ENCODE data around the gene ACP4. TPM values are rescaled to one million over a fixed set of nuclear protein-coding genes. Genes with fewer than 3 reads are reported as not detected.

Gene ACP4
- total and polyA plus RNA-seq, 12 donors, result not detected

DNA sequence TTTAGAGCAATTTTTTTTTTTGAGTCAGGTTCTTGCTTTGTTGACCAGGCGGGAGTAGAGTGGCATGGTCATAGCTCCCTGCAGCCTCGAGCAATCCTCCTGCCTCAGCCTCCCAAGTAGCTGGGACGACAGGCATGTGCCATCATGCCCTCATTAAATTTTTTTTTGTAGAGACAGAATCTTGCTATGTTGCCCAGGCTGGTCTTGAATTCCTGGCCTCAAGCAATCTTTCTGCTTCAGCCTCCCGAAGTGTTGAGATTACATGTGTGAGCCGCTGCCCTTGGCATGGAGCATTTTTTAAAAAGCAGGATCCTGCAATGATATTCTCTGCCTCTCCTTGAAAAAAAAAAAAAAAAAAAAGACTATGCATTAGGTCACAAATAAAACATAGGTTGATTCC is 14.1 kb upstream of the ACP4 start:
- Histone ChIP-seq H3K4me3 (no peak overlapping the region), H3K4me1 (no peaks in the 10 kb centered on the region), H3K27me3 (peaks cover 11 to 86% (median 77%) of the 10 kb centered on the region in 7 donors), H3K9me3 (peaks cover 0 to 16% (median 0%) of the 10 kb centered on the region in 11 donors), H3K36me3 (no peaks in the 10 kb centered on the region), H3K27ac (no peak overlapping the region)
- 87 to 89% methylated on average over 5 of the region's 5 CpGs for WGBS, 2 donors
- ATAC-seq, result no peak
- intact Hi-C loops (cut with DNase I), result no loop called here
- TF ChIP-seq, protein P1, sequence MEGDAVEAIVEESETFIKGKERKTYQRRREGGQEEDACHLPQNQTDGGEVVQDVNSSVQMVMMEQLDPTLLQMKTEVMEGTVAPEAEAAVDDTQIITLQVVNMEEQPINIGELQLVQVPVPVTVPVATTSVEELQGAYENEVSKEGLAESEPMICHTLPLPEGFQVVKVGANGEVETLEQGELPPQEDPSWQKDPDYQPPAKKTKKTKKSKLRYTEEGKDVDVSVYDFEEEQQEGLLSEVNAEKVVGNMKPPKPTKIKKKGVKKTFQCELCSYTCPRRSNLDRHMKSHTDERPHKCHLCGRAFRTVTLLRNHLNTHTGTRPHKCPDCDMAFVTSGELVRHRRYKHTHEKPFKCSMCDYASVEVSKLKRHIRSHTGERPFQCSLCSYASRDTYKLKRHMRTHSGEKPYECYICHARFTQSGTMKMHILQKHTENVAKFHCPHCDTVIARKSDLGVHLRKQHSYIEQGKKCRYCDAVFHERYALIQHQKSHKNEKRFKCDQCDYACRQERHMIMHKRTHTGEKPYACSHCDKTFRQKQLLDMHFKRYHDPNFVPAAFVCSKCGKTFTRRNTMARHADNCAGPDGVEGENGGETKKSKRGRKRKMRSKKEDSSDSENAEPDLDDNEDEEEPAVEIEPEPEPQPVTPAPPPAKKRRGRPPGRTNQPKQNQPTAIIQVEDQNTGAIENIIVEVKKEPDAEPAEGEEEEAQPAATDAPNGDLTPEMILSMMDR (IDR thresholded peaks at IDR 0.05), result no peak
- DNase-seq, result no peak

DNA sequence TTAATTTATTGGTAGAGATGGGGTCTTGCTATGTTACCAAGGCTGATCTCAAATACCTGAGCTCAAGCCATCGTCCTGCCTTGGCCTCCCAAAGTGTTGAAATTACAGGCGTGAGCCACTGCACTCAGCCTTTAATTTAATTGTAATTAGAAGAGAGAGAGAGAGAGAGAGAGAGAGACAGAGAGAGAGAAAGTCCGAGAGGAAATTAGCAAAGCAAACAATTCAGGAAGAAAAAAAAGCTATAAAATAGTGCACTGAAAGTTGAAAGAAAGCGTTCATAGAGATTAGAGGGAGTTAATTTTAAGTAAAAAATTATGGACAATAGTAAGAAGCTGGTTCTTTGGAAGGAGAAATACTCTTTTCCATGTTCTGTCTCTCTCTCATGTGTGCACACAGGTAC is 13.0 kb upstream of the ACP4 start:
- peaks cover 0 to 15% (median 0%) of the 10 kb centered on the region in 11 donors for H3K9me3 ChIP-seq
- no peaks in the 10 kb centered on the region for H3K36me3 ChIP-seq
- H3K4me1 ChIP-seq, result no peaks in the 10 kb centered on the region
- peaks cover 11 to 94% (median 88%) of the 10 kb centered on the region in 7 donors for H3K27me3 ChIP-seq
- WGBS, 2 donors, result 36 to 50% methylated on average over 4 of the region's 4 CpGs
- no peak overlapping the region for H3K27ac ChIP-seq
- TF ChIP-seq, protein P1 (IDR thresholded peaks at IDR 0.05), result no peak
- no peak overlapping the region for H3K4me3 ChIP-seq
- no peak for DNase-seq
- no peak for ATAC-seq
- intact Hi-C loops (cut with DNase I), result no loop called here

DNA sequence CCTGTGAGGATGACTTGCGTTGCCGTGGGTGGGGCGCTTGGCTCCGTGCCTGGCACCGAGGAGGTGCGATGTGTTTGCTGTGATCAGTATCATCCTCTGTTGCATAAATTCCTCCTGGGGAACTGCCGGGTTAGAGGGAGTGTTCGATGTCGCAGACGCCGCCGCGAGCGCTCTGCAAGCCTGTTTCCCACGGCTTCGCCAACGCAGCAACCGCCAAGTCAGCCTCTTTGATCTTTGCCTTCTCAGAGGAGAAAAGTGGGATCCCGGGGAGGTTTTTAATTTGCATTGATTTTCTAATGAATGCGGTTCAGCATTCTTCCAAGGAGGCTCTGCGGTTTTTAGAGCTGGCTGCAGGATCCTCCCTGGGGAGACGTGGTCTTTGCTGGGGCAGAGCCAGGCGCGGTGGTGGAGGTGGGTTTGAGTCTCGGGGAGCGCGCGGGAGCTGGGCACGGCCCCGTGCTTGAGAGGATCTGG is 12.3 kb upstream of the ACP4 start:
- no peak for DNase-seq

DNA sequence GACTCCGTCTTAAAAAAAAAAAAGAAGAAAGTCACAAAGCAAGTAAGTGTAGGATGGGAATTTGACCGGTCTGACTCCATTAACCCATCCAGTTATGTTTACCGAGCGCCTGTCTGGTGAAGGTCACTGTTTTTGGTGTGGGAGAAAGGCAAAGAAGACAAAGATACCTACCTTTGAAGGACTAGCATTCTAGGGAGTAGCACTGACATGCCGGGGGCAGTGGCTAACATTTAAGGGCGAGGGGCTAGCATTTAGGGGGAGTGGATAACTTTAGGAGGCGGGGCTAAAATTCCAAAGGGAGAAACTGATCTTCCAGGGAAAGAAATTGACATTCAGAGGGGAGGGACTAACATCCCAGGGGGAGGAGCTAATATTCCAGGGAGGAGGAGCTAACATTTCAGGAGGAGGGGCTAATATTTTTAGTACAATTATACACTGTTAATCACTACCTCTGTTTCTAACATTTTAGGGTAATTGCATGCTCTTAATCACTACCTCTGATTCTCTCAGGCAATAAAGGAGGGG is 11.2 kb upstream of the ACP4 start:
- H3K27me3 ChIP-seq, result peaks cover 14 to 94% (median 89%) of the 10 kb centered on the region in 7 donors
- H3K4me1 ChIP-seq, result peaks cover 0 to 7% (median 0%) of the 10 kb centered on the region in 9 donors
- no peaks in the 10 kb centered on the region for H3K36me3 ChIP-seq
- no peak overlapping the region for H3K27ac ChIP-seq
- intact Hi-C loops (cut with DNase I), result no loop called here
- no peak for ATAC-seq
- H3K9me3 ChIP-seq, result peaks cover 0 to 9% (median 0%) of the 10 kb centered on the region in 11 donors
- WGBS, 2 donors, result 59 to 65% methylated on average over 7 of the region's 7 CpGs
- DNase-seq, result no peak
- TF ChIP-seq, protein P1 (IDR thresholded peaks at IDR 0.05), result no peak
- no peak overlapping the region for H3K4me3 ChIP-seq

More for the DNA sequence above, 12.3 kb upstream of the ACP4 start:
- TF ChIP-seq, protein P1 (IDR thresholded peaks at IDR 0.05), result no peak
- H3K4me1 ChIP-seq, result no peaks in the 10 kb centered on the region
- no peak overlapping the region for H3K4me3 ChIP-seq
- 1% methylated on average over 30 of the region's 30 CpGs for WGBS, 2 donors
- ATAC-seq, result no peak
- H3K36me3 ChIP-seq, result no peaks in the 10 kb centered on the region
- no peak overlapping the region for H3K27ac ChIP-seq
- peaks cover 11 to 99% (median 89%) of the 10 kb centered on the region in 7 donors for H3K27me3 ChIP-seq
- H3K9me3 ChIP-seq, result peaks cover 0 to 9% (median 0%) of the 10 kb centered on the region in 11 donors
- intact Hi-C loops (cut with DNase I), result no loop called here
